Measurements from ENCODE around the gene TMEM252.

The TMEM252 gene

GRCh38 chr9:68541568-68541967 is 885 bp upstream of the TMEM252 start:
- no peak for DNase-seq (ENCODE audit: low read depth)

GRCh38 chr9:68538200-68538599 is 2.5 kb downstream of the TMEM252 start:
- no peak for DNase-seq (ENCODE audit: low read depth)

- no peak for DNase-seq (ENCODE audit: low read depth)
Measured at GRCh38 chr9:68537616-68537880, 3.1 kb downstream of the TMEM252 start.

GRCh38 chr9:68536876-68537615 is 3.6 kb downstream of the TMEM252 start:
- no peak for DNase-seq (ENCODE audit: low read depth)

GRCh38 chr9:68533678-68534077 is 7.0 kb downstream of the TMEM252 start:
- no peak for DNase-seq (ENCODE audit: low read depth)

GRCh38 chr9:68532131-68532530 is 8.6 kb downstream of the TMEM252 start:
- DNase-seq (ENCODE audit: low read depth) = no peak

GRCh38 chr9:68530618-68531017 is 10.1 kb downstream of the TMEM252 start:
- DNase-seq (ENCODE audit: low read depth) = no peak

GRCh38 chr9:68523367-68523936 is 17.2 kb downstream of the TMEM252 start:
- no peak for DNase-seq (ENCODE audit: low read depth)

GRCh38 chr9:68522954-68523353 is 17.7 kb downstream of the TMEM252 start:
- DNase-seq (ENCODE audit: low read depth) = no peak

- no peak for DNase-seq (ENCODE audit: low read depth)
Measured at GRCh38 chr9:68522131-68522530, 18.6 kb downstream of the TMEM252 start.

GRCh38 chr9:68515326-68516017 is 25.2 kb downstream of the TMEM252 start:
- no peak for DNase-seq (ENCODE audit: low read depth)

GRCh38 chr9:68513981-68514380 is 26.7 kb downstream of the TMEM252 start:
- no peak for DNase-seq (ENCODE audit: low read depth)

GRCh38 chr9:68513385-68513784 is 27.3 kb downstream of the TMEM252 start:
- no peak for DNase-seq (ENCODE audit: low read depth)

GRCh38 chr9:68509689-68510088 is 31.0 kb downstream of the TMEM252 start:
- DNase-seq (ENCODE audit: low read depth) = no peak

- DNase-seq (ENCODE audit: low read depth) = no peak
Measured at GRCh38 chr9:68508547-68508946, 32.1 kb downstream of the TMEM252 start.

- DNase-seq (ENCODE audit: low read depth) = no peak
Measured at GRCh38 chr9:68507806-68508145, 32.9 kb downstream of the TMEM252 start.

- DNase-seq (ENCODE audit: low read depth) = no peak
Measured at GRCh38 chr9:68507130-68507805, 33.4 kb downstream of the TMEM252 start.

- DNase-seq (ENCODE audit: low read depth) = no peak
Measured at GRCh38 chr9:68506551-68506950, 34.1 kb downstream of the TMEM252 start.

- DNase-seq (ENCODE audit: low read depth) = no peak
Measured at GRCh38 chr9:68505681-68506409, 34.8 kb downstream of the TMEM252 start.

GRCh38 chr9:68502279-68502678 is 38.4 kb downstream of the TMEM252 start:
- DNase-seq (ENCODE audit: low read depth) = no peak

- DNase-seq (ENCODE audit: low read depth) = no peak
Measured at GRCh38 chr9:68500457-68501381, 40.0 kb downstream of the TMEM252 start.

Data from activated T-helper 1 cell treated with Interleukin-2 at 50 U/mL for 16 hours (primary cell).